Measurements from ENCODE around the gene TMEM115. TPM values are rescaled to one million over a fixed set of nuclear protein-coding genes. Genes with fewer than 3 reads are reported as not detected.

The TMEM115 gene
- polyA plus RNA-seq, 4 donors, result 24.8 to 49.1 (median 31.0) TPM

- 2% methylated on average over 48 to 55 of the region's 55 CpGs for WGBS, 3 donors
- no peaks in the 10 kb centered on the region for H3K9me3 ChIP-seq (ENCODE audit: control insufficient read depth in 2 of 2, insufficient read depth in 1 of 2, low read depth in 1 of 2, low read length in 1 of 2)
- H3K27ac ChIP-seq (ENCODE audit: low read depth in 1 of 3, low read length in 2 of 3), result peak within 1 kb of the TSS; percentile 64 to 88 (median 67)
- no peaks in the 10 kb centered on the region for H3K27me3 ChIP-seq (ENCODE audit: control insufficient read depth in 3 of 3, insufficient read depth in 3 of 3, low read length in 3 of 3)
- FAIRE-seq, result no peak
- H3K36me3 ChIP-seq (ENCODE audit: control insufficient read depth in 3 of 3, insufficient read depth in 2 of 3, low read depth in 1 of 3, low read length in 3 of 3), result peaks cover 14 to 70% (median 15%) of the 10 kb centered on the region in 3 donors
- H3K4me1 ChIP-seq (ENCODE audit: control insufficient read depth in 3 of 3, insufficient read depth in 2 of 3, low read depth in 1 of 3, low read length in 2 of 3), result peaks cover 0 to 32% (median 6%) of the 10 kb centered on the region in 3 donors
- peak within 1 kb of the TSS; percentile 89 to 95 (median 95) for H3K4me3 ChIP-seq (ENCODE audit: low read depth in 1 of 3, low read length in 3 of 3)
- DNase-seq, result peak; percentile 99
Observed at GRCh38 chr3:50327943-50328691, 31.2 kb downstream of the TMEM115 start, which contains the start of gene TUSC2. TUSC2 (minus strand) TSS chr3:50328223; CDS start chr3:50328099, 124 bp downstream.

DNA sequence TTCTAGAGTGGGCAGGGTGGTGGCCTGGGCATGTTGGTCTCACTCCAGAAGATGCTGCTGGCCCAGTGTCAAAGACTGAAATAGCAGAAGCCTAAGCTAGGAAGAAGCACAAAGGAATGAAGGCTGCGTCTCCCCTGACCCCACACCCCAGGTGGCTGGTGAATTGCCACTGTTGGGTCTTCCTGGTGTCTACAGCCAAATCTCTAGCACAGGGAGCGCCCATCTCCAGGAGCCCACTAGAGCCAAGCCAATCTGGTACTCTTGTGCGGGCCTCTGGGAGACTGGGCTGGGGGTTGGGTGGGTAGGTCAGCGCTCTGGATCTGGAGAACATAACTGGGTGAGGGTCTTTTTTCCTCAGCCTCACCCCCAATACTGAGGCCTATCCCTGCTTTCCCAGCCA, 32.2 kb downstream of the TMEM115 start:
- Histone ChIP-seq H3K9me3 (ENCODE audit: control insufficient read depth in 2 of 2, insufficient read depth in 1 of 2, low read depth in 1 of 2, low read length in 1 of 2) (no peaks in the 10 kb centered on the region), H3K27ac (ENCODE audit: low read depth in 1 of 3, low read length in 2 of 3) (peak overlapping the region in 1 of 3 donors; percentile 67), H3K4me3 (ENCODE audit: low read depth in 1 of 3, low read length in 3 of 3) (peak overlapping the region; percentile 89 to 95 (median 95)), H3K4me1 (ENCODE audit: control insufficient read depth in 3 of 3, insufficient read depth in 2 of 3, low read depth in 1 of 3, low read length in 2 of 3) (peaks cover 0 to 42% (median 6%) of the 10 kb centered on the region in 3 donors), H3K27me3 (ENCODE audit: control insufficient read depth in 3 of 3, insufficient read depth in 3 of 3, low read length in 3 of 3) (no peaks in the 10 kb centered on the region), H3K36me3 (ENCODE audit: control insufficient read depth in 3 of 3, insufficient read depth in 2 of 3, low read depth in 1 of 3, low read length in 3 of 3) (peaks cover 14 to 61% (median 14%) of the 10 kb centered on the region in 3 donors)
- DNase-seq, result no peak
- 56 to 76% (median 74%) methylated on average over 4 of the region's 4 CpGs for WGBS, 3 donors
- FAIRE-seq, result no peak

DNA sequence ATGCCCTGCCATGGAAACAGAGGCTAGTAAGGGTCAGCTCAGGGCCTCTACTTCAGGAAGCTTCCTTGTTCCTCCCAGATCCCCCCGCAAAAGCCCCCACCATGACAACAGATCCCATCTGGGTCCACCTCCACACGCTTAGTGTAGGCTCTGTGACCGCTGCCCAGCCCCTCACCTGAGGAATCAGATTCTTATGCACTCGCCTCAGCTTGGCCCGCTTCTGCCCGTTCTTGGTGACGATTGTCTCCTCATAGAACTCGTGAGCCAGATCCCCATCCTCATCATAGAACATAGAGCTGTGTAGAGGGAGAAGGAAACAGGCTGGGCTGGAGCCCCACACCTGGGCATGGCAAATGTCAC, 33.2 kb downstream of the TMEM115 start:
- Histone ChIP-seq H3K4me3 (ENCODE audit: low read depth in 1 of 3, low read length in 3 of 3) (no peak overlapping the region), H3K36me3 (ENCODE audit: control insufficient read depth in 3 of 3, insufficient read depth in 2 of 3, low read depth in 1 of 3, low read length in 3 of 3) (peaks cover 8 to 51% (median 11%) of the 10 kb centered on the region in 3 donors), H3K9me3 (ENCODE audit: control insufficient read depth in 2 of 2, insufficient read depth in 1 of 2, low read depth in 1 of 2, low read length in 1 of 2) (no peaks in the 10 kb centered on the region), H3K27ac (ENCODE audit: low read depth in 1 of 3, low read length in 2 of 3) (no peak overlapping the region), H3K4me1 (ENCODE audit: control insufficient read depth in 3 of 3, insufficient read depth in 2 of 3, low read depth in 1 of 3, low read length in 2 of 3) (peaks cover 0 to 46% (median 6%) of the 10 kb centered on the region in 3 donors), H3K27me3 (ENCODE audit: control insufficient read depth in 3 of 3, insufficient read depth in 3 of 3, low read length in 3 of 3) (no peaks in the 10 kb centered on the region)
- DNase-seq, result no peak
- FAIRE-seq, result no peak
- WGBS, 3 donors, result 90 to 93% (median 91%) methylated on average over 8 of the region's 8 CpGs

- 81 to 89% (median 85%) methylated on average over 11 of the region's 11 CpGs for WGBS, 3 donors
- Histone ChIP-seq H3K4me1 (ENCODE audit: control insufficient read depth in 3 of 3, insufficient read depth in 2 of 3, low read depth in 1 of 3, low read length in 2 of 3) (peaks cover 0 to 46% (median 6%) of the 10 kb centered on the region in 3 donors), H3K4me3 (ENCODE audit: low read depth in 1 of 3, low read length in 3 of 3) (no peak overlapping the region), H3K27me3 (ENCODE audit: control insufficient read depth in 3 of 3, insufficient read depth in 3 of 3, low read length in 3 of 3) (no peaks in the 10 kb centered on the region), H3K36me3 (ENCODE audit: control insufficient read depth in 3 of 3, insufficient read depth in 2 of 3, low read depth in 1 of 3, low read length in 3 of 3) (peaks cover 7 to 46% (median 8%) of the 10 kb centered on the region in 3 donors), H3K27ac (ENCODE audit: low read depth in 1 of 3, low read length in 2 of 3) (no peak overlapping the region), H3K9me3 (ENCODE audit: control insufficient read depth in 2 of 2, insufficient read depth in 1 of 2, low read depth in 1 of 2, low read length in 1 of 2) (no peaks in the 10 kb centered on the region)
- FAIRE-seq (no peak), DNase-seq (no peak)
Observed at GRCh38 chr3:50325497-50326181, 33.7 kb downstream of the TMEM115 start.

DNA sequence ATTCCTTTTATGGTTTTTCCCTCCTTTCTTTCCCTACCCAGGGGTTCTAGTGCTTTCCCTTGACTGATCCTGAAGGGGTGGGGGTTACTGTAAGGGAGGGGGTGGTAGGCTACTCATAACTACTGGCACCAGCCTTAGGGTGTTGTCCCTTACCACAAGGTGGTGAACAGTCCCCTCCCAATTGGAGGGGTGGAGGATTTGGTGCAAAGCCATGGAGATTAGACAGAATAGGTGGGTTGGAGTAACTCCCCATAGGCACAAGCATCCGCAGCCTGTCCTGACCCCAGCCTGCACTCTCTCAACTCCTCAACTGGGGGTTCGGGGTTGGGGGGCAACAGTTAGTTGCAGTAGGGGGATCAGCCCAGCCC, 34.2 kb downstream of the TMEM115 start:
- peak overlapping the region in 1 of 3 donors; percentile 17 for H3K27ac ChIP-seq (ENCODE audit: low read depth in 1 of 3, low read length in 2 of 3)
- H3K4me3 ChIP-seq (ENCODE audit: low read depth in 1 of 3, low read length in 3 of 3), result no peak overlapping the region
- no peaks in the 10 kb centered on the region for H3K27me3 ChIP-seq (ENCODE audit: control insufficient read depth in 3 of 3, insufficient read depth in 3 of 3, low read length in 3 of 3)
- H3K36me3 ChIP-seq (ENCODE audit: control insufficient read depth in 3 of 3, insufficient read depth in 2 of 3, low read depth in 1 of 3, low read length in 3 of 3), result peaks cover 2 to 45% (median 3%) of the 10 kb centered on the region in 3 donors
- 82 to 87% (median 83%) methylated on average over 2 of the region's 2 CpGs for WGBS, 3 donors
- DNase-seq (no peak), FAIRE-seq (no peak)
- no peaks in the 10 kb centered on the region for H3K9me3 ChIP-seq (ENCODE audit: control insufficient read depth in 2 of 2, insufficient read depth in 1 of 2, low read depth in 1 of 2, low read length in 1 of 2)
- peaks cover 0 to 50% (median 7%) of the 10 kb centered on the region in 3 donors for H3K4me1 ChIP-seq (ENCODE audit: control insufficient read depth in 3 of 3, insufficient read depth in 2 of 3, low read depth in 1 of 3, low read length in 2 of 3)

DNA sequence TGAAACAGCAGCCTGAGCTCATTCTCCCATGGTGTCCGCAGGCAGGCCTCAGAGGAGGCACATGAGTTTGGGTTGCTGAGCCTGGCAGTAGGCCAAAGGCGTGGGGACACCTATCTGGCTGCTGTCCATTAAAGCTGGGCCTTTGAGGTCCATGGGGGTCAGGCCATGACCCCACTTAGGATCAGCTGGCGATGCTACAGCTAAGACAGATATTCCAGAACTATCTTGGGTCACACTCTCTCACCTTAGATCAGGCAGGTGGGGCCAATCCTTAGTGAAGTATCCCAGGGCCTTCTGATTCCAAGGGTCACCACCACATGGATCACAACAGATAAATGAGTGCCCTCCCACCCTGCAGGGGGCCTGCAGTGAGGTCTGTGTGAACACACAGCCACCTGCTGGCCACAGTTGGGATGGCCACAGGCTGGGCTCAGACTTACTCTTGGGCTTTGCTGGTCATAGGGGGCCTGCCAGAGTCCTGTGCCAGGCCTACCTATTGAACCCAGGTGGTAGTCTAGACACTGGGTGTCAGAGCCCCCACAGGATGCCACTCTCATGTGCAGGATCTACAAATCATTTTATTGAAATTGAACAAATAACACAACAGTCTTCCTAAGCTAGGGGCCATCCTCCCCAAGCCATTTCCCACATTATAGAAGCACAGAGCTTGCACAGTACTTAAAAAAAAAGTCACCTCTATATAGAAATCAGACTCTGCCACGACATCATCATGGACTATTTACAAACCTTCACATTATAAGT, 34.8 kb downstream of the TMEM115 start:
- FAIRE-seq (no peak), DNase-seq (peak; percentile 64 to 90)
- no peak overlapping the region for H3K4me3 ChIP-seq (ENCODE audit: low read depth in 1 of 3, low read length in 3 of 3)
- H3K36me3 ChIP-seq (ENCODE audit: control insufficient read depth in 3 of 3, insufficient read depth in 2 of 3, low read depth in 1 of 3, low read length in 3 of 3), result peaks cover 0 to 45% (median 3%) of the 10 kb centered on the region in 3 donors
- no peaks in the 10 kb centered on the region for H3K9me3 ChIP-seq (ENCODE audit: control insufficient read depth in 2 of 2, insufficient read depth in 1 of 2, low read depth in 1 of 2, low read length in 1 of 2)
- peak overlapping the region in 2 of 3 donors; percentile 55 to 96 for H3K27ac ChIP-seq (ENCODE audit: low read depth in 1 of 3, low read length in 2 of 3)
- 37 to 49% (median 46%) methylated on average over 4 of the region's 4 CpGs for WGBS, 3 donors
- H3K27me3 ChIP-seq (ENCODE audit: control insufficient read depth in 3 of 3, insufficient read depth in 3 of 3, low read length in 3 of 3), result no peaks in the 10 kb centered on the region
- H3K4me1 ChIP-seq (ENCODE audit: control insufficient read depth in 3 of 3, insufficient read depth in 2 of 3, low read depth in 1 of 3, low read length in 2 of 3), result peaks cover 2 to 55% (median 9%) of the 10 kb centered on the region in 3 donors

DNA sequence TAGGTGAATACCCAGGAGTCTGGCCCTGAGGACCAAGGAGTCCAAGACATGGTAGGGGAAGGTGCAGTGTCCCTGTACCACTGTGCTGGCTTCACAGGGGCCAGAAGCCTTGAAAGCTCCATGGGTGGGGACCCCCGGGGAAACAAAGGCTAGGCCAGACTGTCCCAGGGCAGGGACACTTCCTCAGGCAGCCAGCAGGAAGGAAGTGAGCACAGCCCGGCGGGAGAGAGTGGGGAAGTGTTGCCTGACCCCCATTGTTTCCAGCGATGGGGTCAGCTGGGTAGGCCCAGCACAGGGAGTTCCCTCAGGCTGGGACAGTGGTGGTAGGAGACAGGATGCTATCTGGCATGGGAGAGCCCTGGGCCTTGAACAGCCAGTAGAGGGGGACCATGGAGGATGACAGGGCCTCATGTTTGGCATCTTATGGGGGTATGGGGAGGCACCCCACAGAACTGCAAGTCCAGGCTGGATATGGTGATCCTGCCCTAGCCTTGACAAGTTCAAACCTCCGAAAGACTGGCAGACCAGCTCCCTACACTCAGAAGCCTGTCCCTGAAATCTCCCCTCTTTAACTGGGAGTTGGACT, 35.6 kb downstream of the TMEM115 start:
- DNase-seq, result no peak
- H3K4me1 ChIP-seq (ENCODE audit: control insufficient read depth in 3 of 3, insufficient read depth in 2 of 3, low read depth in 1 of 3, low read length in 2 of 3), result peaks cover 2 to 62% (median 9%) of the 10 kb centered on the region in 3 donors

More for the DNA sequence above, 35.6 kb downstream of the TMEM115 start:
- Histone ChIP-seq H3K4me3 (ENCODE audit: low read depth in 1 of 3, low read length in 3 of 3) (no peak overlapping the region), H3K36me3 (ENCODE audit: control insufficient read depth in 3 of 3, insufficient read depth in 2 of 3, low read depth in 1 of 3, low read length in 3 of 3) (peaks cover 0 to 45% (median 3%) of the 10 kb centered on the region in 3 donors), H3K27me3 (ENCODE audit: control insufficient read depth in 3 of 3, insufficient read depth in 3 of 3, low read length in 3 of 3) (no peaks in the 10 kb centered on the region), H3K27ac (ENCODE audit: low read depth in 1 of 3, low read length in 2 of 3) (peak overlapping the region in 2 of 3 donors; percentile 55 to 96), H3K9me3 (ENCODE audit: control insufficient read depth in 2 of 2, insufficient read depth in 1 of 2, low read depth in 1 of 2, low read length in 1 of 2) (no peaks in the 10 kb centered on the region)
- FAIRE-seq, result no peak
- 54 to 71% (median 58%) methylated on average over 5 of the region's 5 CpGs for WGBS, 3 donors
